Right cardiac atrium (tissue), 5 donors: ENCODE measurements around the gene ARPC5. TPM values are rescaled to one million over a fixed set of nuclear protein-coding genes. Genes with fewer than 3 reads are reported as not detected.

Experiments
- ATAC-seq, 2 donors: fragments of 200-7000 bp; cut with Tn5 transposase; one replicate each; pipeline versions ENCODE4 v1.8.0 to v1.9.1; 2020; ENCODE audit warnings: moderate library complexity in 2 of 2, mild to moderate bottlenecking in 1 of 2
- DNase-seq, 3 donors: peaks; one replicate each; pipeline ENCODE4 v3.0.0-alpha.2; 2020
- H3K27ac ChIP-seq: one replicate; pipeline ENCODE4 v1.5.1; 2013; ENCODE audit warnings: mild to moderate bottlenecking, low read length, control low read depth, moderate library complexity
- H3K27me3 ChIP-seq: one replicate; pipeline ENCODE4 v1.6.1; 2013; ENCODE audit not compliant: control insufficient read depth, insufficient read depth
- H3K4me1 ChIP-seq: one replicate; pipeline ENCODE4 v1.6.1; 2013; ENCODE audit warnings: low read length; ENCODE audit not compliant: control insufficient read depth, insufficient read depth
- H3K4me3 ChIP-seq: one replicate; pipeline ENCODE4 v1.5.1; 2013; ENCODE audit warnings: low read length, control low read depth
- H3K9me3 ChIP-seq: one replicate; pipeline ENCODE4 v1.6.1; 2013; ENCODE audit warnings: low read length; ENCODE audit not compliant: control insufficient read depth
- whole genome bisulfite sequencing: extraction: QIAGEN DNeasy Blood & Tissue Kit; methylation state at CpG from one replicate; pipeline ENCODE4 v1.1.7; 2013; 5-methylcytosine and 5-hydroxymethylcytosine counted together
- intact Hi-C, 4 donors: fragments of 100-400 bp; cut with DNase I; formaldehyde crosslinking; loops; one replicate each; pipeline versions ENCODE4 v1.11.0 to v1.14.0; 2022 to 2023
- polyA plus RNA-seq: library from polyadenylated mRNA; stranded (reverse); fragments of 200-250 nt; gene quantifications from one replicate; pipeline ENCODE4 v1.2.3, GENCODE V29; 2013
- total RNA-seq, 4 donors: library from RNA; stranded (reverse); fragmentation: NEBNext Ultra II Directional; extraction: Animal tissue kit (Norgen Biotek cat#: 25700); gene quantifications; one replicate each; pipeline ENCODE4 v1.2.1, GENCODE V29; 2021
- donor health status: healthy with polysubstance abuse.
- donor health status: DM: no; HTN: yes; CAD: no.
- donor health status: DM: no; HTN: no; CAD: no.
- donor health status: DM: no; HTN: yes; CAD: no; lungs with severe emphysema.
- donor health status: DM: yes; HTN: yes; CAD: no.

Gene ARPC5
- total and polyA plus RNA-seq, 5 donors = 36.5 to 74.7 (median 50.8) TPM

DNA sequence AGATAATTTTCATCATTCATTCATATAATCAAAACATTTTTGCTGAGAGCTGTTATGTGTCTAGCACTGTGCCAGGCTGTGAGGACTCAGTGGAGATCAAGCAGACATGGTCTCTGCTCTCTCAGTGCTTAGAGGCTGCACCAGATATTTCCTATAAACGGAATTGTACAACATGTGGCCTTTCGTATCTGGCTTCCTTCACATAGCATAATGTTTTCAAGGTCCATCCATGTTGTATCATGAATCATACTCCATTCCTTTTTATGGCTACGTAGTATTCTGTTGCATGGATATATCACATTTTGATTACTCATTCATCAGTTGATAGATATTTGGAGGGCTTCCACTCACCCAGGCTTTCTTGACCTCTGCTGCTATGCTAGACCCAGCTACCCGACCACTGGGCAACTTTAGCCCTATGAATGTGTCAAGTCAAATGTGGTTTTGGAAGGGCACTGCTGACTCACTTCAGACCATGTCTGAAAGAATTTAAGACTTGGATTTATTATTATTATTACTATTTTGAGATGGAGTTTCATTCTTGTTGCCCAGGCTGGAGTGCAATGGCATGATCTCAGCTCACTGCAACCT, 63.8 kb downstream of the ARPC5 start:
- Histone ChIP-seq H3K27ac (no peak overlapping the region), H3K4me1 (peaks cover 6% of the 10 kb centered on the region), H3K27me3 (no peaks in the 10 kb centered on the region), H3K4me3 (no peak overlapping the region), H3K9me3 (no peaks in the 10 kb centered on the region)
- intact Hi-C loops = no loop called here
- 91% methylated on average over 4 of the region's 4 CpGs for WGBS
- no peak for DNase-seq
- no peak for ATAC-seq

Other genes starting within 250 kb of the ARPC5 start
- gene NMNAT2, start 217.4 kb downstream of the ARPC5 start, total RNA-seq = 10 to 100 TPM; 32.8 to 80.6 (median 47.0) TPM
- 14.1 TPM for gene NMNAT2, start 217.4 kb downstream of the ARPC5 start, polyA plus RNA-seq
- gene SMG7, start 163.3 kb downstream of the ARPC5 start, total RNA-seq = 10 to 100 TPM; 35.6 to 50.8 (median 44.0) TPM
- gene SMG7, start 163.3 kb downstream of the ARPC5 start, polyA plus RNA-seq = 18.6 TPM
- 1 to 10 TPM; 3.3 to 6.4 (median 6.0) TPM for gene NCF2, start 45.3 kb downstream of the ARPC5 start, total RNA-seq
- gene NCF2, start 45.3 kb downstream of the ARPC5 start, polyA plus RNA-seq = 1.4 TPM
- under 1 TPM in 1 of 4 donors, not detected in 3; 0.09 TPM for gene APOBEC4, start 17.5 kb upstream of the ARPC5 start, total RNA-seq
- gene APOBEC4, start 17.5 kb upstream of the ARPC5 start, polyA plus RNA-seq = not detected
- gene RGL1, start 169.3 kb upstream of the ARPC5 start, total RNA-seq = 10 to 100 TPM; 16.3 to 22.9 (median 17.2) TPM
- 7.2 TPM for gene RGL1, start 169.3 kb upstream of the ARPC5 start, polyA plus RNA-seq